Measurements from ENCODE around the gene OCLN.
"Not testable (repeated sequence)": the region's sequence is repeated elsewhere in the genome, so short reads cannot be mapped to it uniquely, and the experiment has no call there.

OCLN gene

DNA sequence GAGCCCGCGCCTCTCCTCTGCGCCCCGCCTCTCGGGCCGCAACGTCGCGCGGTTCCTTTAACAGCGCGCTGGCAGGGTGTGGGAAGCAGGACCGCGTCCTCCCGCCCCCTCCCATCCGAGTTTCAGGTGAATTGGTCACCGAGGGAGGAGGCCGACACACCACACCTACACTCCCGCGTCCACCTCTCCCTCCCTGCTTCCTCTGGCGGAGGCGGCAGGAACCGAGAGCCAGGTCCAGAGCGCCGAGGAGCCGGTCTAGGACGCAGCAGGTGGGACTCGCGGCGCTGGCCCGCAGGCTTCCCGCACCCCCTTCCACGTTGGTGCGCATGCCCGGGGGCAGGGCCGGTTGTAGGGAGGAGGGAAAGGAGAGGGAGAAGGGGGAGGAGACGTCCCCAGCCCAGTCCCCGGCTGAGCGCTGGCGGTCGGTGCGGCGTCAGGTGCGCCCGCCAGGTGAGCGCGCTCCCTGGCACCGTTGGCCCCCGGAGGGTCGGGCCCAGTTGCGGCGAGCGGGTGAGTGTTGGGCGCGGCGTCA lies at the start of gene OCLN:
Gene OCLN, plus strand, starts transcription at position 400 of the 532 bp plus-strand sequence. CDS start 11,455 bp downstream, outside the sequence.
- DNase-seq (ENCODE audit: low read depth), result no peak

DNA sequence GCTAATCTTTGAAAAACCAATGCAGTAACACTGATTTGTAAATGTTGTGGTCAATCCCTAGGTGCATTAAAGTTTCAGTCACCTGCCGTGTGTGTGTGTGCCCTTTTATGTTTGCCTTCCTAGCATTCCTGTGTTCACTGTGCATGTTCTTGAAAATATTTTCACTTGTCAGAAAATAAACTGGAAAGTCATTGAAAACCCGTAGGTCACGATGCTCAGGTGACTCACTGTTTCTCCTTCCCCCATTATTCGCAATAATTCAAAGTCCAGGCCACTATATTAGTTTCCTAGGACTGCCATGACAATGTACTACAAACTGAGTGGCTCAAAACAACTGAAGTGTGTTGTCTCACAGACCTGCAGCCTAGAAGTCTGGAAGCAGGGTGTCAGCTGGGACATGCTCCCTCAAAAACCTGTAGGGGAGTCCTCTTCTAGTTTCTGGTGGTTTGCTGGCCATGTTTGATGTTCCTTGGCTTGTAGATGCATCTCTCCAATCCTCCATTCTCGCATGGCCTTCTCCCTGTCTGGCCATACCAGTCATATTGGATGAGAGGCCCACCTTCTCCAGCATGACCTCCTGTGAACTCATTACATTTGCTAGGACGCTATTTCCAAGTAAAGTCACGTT lies 48.3 kb upstream of the OCLN start:
- no peak for DNase-seq (ENCODE audit: low read depth)

DNA sequence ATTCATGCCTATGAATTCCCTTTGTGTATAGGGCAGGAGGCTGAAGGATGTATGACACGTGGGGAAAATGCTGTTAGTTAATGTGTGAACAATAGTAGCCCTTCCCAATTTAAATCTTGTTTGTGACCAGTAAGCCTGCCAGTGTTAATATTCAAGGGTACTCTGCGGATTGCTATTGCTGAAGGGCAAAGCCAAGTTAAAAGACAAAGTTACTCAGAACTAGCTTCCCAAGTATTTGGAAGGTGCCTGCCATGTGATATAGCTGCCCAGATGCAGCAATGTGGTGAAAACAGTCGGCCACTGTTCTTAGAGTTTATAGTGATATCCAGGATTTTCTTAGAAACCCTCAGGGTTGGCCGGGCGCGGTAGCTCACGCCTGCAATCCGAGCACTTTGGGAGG lies 43.1 kb upstream of the OCLN start:
- DNase-seq (ENCODE audit: low read depth), result no peak

DNA sequence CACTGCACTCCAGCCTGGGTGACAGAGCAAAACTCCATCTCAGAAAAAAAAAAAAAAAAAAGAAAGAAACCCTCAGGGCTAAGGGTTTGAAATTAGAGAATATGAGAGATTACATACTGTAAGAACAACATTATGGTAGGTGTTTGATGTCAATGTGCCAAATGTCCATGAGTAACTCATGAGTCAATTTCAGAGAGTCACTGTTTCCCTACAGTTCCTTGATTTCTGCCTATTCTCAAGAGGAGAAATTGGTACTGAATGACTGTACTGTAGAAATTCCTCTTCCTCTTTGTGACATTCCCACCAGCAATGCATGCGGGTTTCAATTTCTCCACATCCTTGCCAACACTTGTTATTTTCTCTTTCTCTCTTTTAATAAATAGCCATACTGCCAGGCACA lies 42.5 kb upstream of the OCLN start:
- no peak for DNase-seq (ENCODE audit: low read depth)

- not testable (repeated sequence) for DNase-seq (ENCODE audit: low read depth)
Measured at GRCh38 chr5:69450527-69450926, 42.1 kb upstream of the OCLN start.

DNA sequence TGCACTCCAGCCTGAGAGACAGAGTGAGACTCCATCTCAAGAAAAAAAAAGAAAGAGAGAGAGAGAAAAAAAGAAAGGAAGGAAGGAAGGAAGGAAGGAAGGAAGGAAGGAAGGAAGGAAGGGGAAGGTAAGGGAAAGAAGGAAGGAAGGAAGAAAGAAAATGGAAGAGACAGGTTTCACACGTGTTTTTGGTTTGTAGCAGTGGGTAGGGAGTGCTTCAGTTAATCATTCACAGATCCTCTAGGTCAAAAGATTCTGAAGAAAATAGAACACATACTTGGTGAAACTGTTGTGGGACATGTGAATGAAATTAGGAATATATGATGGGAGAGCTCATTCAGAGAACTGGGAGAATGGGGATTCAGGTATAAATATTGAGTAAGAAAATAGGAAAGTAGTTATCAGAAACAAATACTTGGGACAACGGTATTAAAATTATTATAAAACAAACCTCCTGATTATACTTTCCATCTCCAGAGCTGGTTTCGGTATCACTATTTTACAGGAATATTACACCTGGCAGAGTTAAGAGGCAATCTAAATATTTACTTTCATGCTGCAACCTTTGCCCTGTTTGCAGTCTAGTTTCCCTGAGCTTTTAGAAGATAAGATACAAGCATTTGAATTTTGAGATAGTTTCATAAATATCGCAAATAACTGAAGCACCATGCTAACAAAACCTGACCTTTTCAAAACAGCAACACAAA lies 40.5 kb upstream of the OCLN start:
- no peak for DNase-seq (ENCODE audit: low read depth)

GRCh38 chr5:69453487-69453886 lies 39.1 kb upstream of the OCLN start:
- DNase-seq (ENCODE audit: low read depth), result not testable (repeated sequence)

DNA sequence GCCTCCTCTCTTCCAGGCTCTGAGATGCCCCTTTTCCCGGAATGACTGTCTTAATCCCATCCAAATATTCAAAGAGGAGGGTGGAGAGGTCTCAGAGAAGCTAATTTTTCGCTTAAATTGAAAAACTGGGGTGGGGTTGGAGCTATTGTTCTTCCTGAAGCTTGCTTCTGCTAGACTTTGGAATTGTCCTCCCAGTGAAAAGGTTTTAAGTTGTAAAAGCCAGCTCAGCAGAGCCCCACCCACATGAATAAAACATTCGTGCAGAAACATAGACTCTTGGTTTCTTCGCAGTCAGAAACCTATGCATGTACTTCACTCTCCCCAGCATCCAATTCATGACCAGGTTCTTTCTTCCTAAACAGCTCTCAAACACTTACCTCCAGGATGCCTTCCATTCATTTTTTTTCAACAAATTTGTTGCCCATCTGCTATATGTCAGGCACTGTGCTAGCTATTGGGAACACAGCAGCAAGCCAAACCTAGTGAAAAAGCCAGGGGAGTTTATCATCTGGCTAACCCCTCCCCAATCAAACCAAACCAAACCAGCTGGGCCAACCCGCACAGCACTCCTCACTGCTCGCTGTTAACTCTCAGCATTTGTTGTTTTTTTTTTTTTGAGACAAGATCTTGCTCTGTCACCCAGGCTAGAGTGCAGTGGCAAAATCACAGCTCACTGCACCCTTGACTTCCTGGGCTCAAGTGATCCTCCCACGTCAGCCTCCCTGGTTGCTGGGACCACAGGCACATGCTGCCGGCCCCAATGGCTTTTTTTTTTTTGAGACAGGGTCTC lies 37.9 kb upstream of the OCLN start:
- no peak for DNase-seq (ENCODE audit: low read depth)

- not testable (repeated sequence) for DNase-seq (ENCODE audit: low read depth)
Measured at GRCh38 chr5:69455428-69455988, 37.1 kb upstream of the OCLN start.

DNA sequence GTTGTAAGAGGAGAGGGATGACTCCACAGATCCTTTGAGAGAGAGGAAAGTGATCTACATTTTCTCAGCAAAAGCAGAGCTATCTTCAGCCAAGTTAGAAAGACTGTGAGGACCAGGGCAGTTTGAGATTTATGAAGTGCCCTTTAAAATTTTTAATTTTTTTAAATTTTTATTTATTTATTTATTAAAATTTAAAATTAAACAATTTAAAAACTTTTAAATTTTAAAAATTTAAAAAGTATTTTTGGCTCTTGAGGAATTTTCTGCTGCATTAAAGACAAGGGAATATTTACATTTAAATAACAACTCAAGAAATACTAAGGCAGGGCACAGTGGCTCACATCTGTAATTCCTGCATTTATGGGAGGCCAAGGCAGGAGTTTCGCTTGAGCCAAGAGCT lies 30.4 kb upstream of the OCLN start:
- no peak for DNase-seq (ENCODE audit: low read depth)

- DNase-seq (ENCODE audit: low read depth), result not testable (repeated sequence)
Measured at GRCh38 chr5:69466375-69466774, 26.2 kb upstream of the OCLN start.

GRCh38 chr5:69467442-69468225 lies 25.0 kb upstream of the OCLN start:
- no peak for DNase-seq (ENCODE audit: low read depth)

- DNase-seq (ENCODE audit: low read depth), result no peak
Measured at GRCh38 chr5:69468631-69469030, 24.0 kb upstream of the OCLN start.

GRCh38 chr5:69471516-69471915 lies 21.1 kb upstream of the OCLN start:
- not testable (repeated sequence) for DNase-seq (ENCODE audit: low read depth)

DNA sequence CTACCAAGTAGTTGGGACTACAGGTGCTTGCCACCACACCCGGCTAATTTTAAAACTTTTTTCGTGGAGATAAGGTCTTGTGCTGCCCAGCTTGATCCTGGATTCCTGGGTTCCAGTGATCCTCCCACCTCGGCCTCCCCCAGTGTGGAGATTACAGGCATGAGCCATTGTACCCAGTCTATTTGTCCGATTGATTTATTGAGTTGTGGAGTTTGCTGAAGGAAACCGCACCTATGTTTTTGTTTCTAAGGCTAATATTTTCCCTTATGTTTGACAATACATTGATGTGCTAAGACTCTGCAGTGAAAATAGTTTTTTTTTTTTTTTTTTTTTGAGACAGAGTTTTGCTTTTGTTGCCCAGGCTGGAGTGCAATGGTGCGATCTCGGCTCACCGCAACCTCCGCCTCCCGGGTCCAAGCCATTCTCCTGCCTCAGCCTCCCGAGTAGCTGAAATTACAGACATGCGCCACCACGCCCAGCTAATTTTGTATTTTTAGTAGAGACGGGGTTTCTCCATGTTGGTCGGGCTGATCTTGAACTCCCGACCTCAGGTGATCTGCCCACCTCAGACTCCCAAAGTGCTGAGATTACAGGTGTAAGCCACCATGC lies 20.0 kb upstream of the OCLN start:
- DNase-seq (ENCODE audit: low read depth), result not testable (repeated sequence)

GRCh38 chr5:69477170-69477569 lies 15.4 kb upstream of the OCLN start:
- no peak for DNase-seq (ENCODE audit: low read depth)

- DNase-seq (ENCODE audit: low read depth), result not testable (repeated sequence)
Measured at GRCh38 chr5:69478296-69478695, 14.3 kb upstream of the OCLN start.

GRCh38 chr5:69484891-69485290 lies 7.7 kb upstream of the OCLN start:
- no peak for DNase-seq (ENCODE audit: low read depth)

DNA sequence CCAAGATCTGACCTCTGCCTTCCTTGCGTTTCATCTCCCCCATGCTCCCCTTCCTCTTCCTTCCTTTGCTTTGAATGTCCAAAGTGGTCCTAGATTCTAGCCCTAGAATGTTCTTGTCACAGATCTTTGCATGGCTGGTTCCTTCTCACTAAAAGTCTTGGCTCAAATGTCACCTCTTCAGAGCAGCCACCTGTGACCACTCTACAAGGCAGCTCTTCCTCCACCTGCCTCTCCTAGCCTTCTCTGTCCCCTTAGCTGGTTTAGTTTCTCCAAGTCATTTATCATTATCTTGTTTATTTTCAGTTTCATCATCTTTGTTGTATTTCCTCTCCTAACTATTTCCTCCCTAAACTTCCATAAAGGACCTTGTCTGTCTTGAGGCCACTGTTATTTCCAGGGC lies 7.1 kb upstream of the OCLN start:
- DNase-seq (ENCODE audit: low read depth), result no peak

DNA sequence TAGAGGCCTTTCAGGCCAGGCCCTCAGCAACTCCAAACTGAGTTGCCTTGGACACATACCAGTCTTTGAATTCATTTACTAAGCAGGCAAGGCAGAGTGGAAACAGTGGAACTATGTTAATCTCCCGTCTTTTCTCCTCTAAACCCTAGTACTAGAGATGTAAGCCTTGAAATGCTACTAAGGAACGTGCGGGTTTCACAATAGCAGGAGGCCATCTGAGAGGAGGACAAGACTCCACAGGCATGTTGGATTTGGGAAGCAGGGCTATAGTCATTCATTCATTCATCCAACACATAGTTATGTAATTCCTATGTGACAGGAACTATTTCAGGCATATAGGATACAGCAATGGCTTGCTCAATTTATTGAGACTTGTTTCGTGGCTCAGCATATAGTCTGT lies 3.3 kb upstream of the OCLN start:
- DNase-seq (ENCODE audit: low read depth), result no peak

GRCh38 chr5:69491027-69491426 lies 1.6 kb upstream of the OCLN start:
- no peak for DNase-seq (ENCODE audit: low read depth)

Measured in activated T-cell treated with anti-CD3 and anti-CD28 coated beads for 48 hours (primary cell).